Thyroid gland (tissue), 4 donors: Measurements from ENCODE around the gene NUDCD3. TPM values are rescaled to one million over a fixed set of nuclear protein-coding genes. Genes with fewer than 3 reads are reported as not detected.

Experiments
- DNase-seq, 2 donors: peaks; one replicate each; pipeline ENCODE4 v3.0.0-alpha.2; 2019
- H3K27ac ChIP-seq, 3 donors: fragments of 200-600 bp; sonication (generic); 1 replicate in 2 of 3; 2 replicates in 1 of 3; pipeline ENCODE4 v1.5.1; 2016 to 2019; ENCODE audit warnings: mild to moderate bottlenecking in 1 of 3, moderate library complexity in 1 of 3
- H3K27me3 ChIP-seq: fragments of 200-600 bp; sonication (generic); one replicate; pipeline ENCODE4 v1.5.1; 2019
- H3K36me3 ChIP-seq, 2 donors: fragments of 200-600 bp; sonication (generic); one replicate each; pipeline ENCODE4 v1.5.1; 2016 to 2019
- H3K4me1 ChIP-seq, 2 donors: fragments of 200-600 bp; sonication (generic); one replicate each; pipeline ENCODE4 v1.5.1; 2017 to 2019
- H3K4me3 ChIP-seq, 3 donors: fragments of 200-600 bp; sonication (generic); replicated peaks in 1 of 3; 1 replicate in 2 of 3; 2 replicates in 1 of 3; pipeline ENCODE4 v1.5.1; 2016; ENCODE audit warnings: mild to moderate bottlenecking in 1 of 3
- H3K9me3 ChIP-seq: fragments of 200-600 bp; sonication (generic); one replicate; pipeline ENCODE4 v1.5.1; 2017
- POLR2A ChIP-seq, 2 donors: fragments of 450-650 bp; IDR thresholded peaks; one replicate each; pipeline ENCODE4 v1.6.1; 2017; ENCODE audit warnings: antibody characterized with exemption in 2 of 2, mild to moderate bottlenecking in 2 of 2, moderate library complexity in 1 of 2
- WGBS, 2 donors: methylation state at CpG; one replicate each; pipeline ENCODE4 v1.1.5; 2017; 5-methylcytosine and 5-hydroxymethylcytosine counted together
- intact Hi-C: fragments of 100-400 bp; cut with DNase I; formaldehyde crosslinking; loops from one replicate; pipeline ENCODE4 v1.15.1; 2023
- total RNA-seq, 4 donors: library from RNA; depleted of rRNA; stranded (reverse); fragments of >200 nt; gene quantifications; one replicate each; pipeline ENCODE4 v1.2.3, GENCODE V29; 2016
- TF ChIP-seq, protein P1 (sequence below), 6 experiments: fragments of 200-600 bp in 3 of 6; fragments of 450-650 bp in 3 of 6; sonication (generic) in 3 of 6; IDR thresholded peaks; one replicate each; pipeline ENCODE4 v1.5.1; 2016 to 2019; ENCODE audit warnings: antibody characterized with exemption in 6 of 6, mild to moderate bottlenecking in 2 of 6, inconsistent platforms in 1 of 6, moderate library complexity in 1 of 6

Gene NUDCD3
- total RNA-seq, 4 donors from 2014 or later, result 41.4 to 76.9 (median 52.0) TPM

DNA sequence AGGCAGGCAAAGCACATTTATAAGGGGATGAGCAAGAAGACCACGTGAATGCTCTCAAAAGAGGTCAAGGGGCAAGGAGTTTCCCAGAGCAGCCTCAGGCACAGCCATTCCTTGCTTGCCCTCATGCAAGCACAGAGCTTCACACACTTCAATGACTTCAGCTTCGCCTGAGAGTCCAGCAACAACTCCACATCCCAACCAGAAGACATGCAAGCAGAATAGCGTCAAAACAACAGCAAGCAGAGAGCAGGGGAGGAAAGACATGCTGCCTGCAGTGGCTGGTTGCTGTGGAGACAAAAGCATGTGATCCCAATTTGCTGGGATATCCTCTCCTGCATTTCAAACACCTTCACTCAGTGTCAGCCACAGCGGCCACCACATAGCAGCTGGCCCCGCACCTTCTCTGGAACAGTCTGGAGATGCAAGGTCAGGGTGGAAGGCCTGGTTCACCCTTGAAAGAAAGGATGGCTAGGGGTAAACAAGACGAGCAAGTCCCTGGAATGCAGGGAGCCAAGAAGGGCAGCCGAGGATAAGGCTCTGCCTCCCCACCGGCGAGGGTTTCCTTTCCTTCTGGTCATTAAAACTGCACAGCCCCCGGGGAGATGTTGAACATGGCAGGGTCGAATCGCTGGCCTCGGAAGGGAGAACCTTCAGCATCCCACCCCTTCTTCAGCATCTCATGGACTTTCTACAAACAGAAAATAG, 104.9 kb downstream of the NUDCD3 start:
- H3K27ac ChIP-seq, result no peak overlapping the region
- H3K27me3 ChIP-seq, result no peaks in the 10 kb centered on the region
- H3K36me3 ChIP-seq, result peaks cover 20 to 22% of the 10 kb centered on the region in 2 donors
- no peaks in the 10 kb centered on the region for H3K9me3 ChIP-seq
- peak in 1 of 2 donors; percentile 12 for DNase-seq
- TF ChIP-seq, protein P1, sequence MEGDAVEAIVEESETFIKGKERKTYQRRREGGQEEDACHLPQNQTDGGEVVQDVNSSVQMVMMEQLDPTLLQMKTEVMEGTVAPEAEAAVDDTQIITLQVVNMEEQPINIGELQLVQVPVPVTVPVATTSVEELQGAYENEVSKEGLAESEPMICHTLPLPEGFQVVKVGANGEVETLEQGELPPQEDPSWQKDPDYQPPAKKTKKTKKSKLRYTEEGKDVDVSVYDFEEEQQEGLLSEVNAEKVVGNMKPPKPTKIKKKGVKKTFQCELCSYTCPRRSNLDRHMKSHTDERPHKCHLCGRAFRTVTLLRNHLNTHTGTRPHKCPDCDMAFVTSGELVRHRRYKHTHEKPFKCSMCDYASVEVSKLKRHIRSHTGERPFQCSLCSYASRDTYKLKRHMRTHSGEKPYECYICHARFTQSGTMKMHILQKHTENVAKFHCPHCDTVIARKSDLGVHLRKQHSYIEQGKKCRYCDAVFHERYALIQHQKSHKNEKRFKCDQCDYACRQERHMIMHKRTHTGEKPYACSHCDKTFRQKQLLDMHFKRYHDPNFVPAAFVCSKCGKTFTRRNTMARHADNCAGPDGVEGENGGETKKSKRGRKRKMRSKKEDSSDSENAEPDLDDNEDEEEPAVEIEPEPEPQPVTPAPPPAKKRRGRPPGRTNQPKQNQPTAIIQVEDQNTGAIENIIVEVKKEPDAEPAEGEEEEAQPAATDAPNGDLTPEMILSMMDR (IDR thresholded peaks at IDR 0.05), result no peak
- no peak for TF ChIP-seq POLR2A (IDR thresholded peaks at IDR 0.05)
- peaks cover 0 to 14% of the 10 kb centered on the region in 2 donors for H3K4me1 ChIP-seq
- H3K4me3 ChIP-seq, result no peak overlapping the region
- 75 to 85% methylated on average over 12 to 13 of the region's 13 CpGs for WGBS, 2 donors
- intact Hi-C loops, result no loop called here

DNA sequence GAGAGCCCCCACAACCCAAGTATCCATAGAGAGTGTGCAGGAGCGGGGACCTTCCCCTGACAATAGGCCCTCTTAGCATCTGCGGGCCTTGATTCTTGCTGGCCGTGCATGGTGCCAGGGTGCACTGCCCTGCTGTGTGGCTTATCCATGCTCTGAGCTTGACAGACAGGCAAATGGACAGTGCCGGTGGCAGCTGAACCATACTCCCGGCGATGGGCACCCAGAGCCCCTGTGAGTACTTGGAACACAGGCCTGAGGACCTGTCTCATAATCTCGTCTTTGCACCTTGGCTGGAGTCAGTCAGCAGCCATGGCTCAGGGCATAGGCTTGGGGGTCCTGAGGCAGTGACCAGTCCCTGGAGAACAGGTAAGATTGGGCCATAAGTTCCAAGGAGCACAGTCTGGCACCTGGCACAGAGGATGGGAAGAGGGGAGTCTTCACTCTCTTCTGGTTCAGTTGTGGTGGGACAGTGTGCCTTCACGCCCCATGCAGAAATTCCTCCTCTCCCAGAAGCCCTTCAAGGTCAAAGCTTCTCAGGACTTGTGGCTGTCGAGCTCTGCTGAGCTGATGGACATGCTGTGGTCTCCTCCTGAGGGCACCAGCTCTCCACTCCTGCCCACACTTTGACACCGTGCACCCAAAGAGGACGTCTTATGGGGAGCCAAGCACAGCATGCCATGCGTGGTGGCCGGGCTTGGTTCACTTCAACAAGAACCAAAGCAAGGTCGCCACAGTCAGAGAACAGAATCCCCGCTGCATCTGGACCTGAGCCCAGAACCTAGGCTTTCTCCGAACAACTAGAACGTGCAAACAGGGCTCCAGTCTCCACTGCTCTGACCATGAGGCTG, 105.6 kb downstream of the NUDCD3 start:
- no peaks in the 10 kb centered on the region for H3K27me3 ChIP-seq
- WGBS, 2 donors, result 86 to 91% methylated on average over 10 to 15 of the region's 17 CpGs
- peak; percentile 41 to 44 for DNase-seq

DNA sequence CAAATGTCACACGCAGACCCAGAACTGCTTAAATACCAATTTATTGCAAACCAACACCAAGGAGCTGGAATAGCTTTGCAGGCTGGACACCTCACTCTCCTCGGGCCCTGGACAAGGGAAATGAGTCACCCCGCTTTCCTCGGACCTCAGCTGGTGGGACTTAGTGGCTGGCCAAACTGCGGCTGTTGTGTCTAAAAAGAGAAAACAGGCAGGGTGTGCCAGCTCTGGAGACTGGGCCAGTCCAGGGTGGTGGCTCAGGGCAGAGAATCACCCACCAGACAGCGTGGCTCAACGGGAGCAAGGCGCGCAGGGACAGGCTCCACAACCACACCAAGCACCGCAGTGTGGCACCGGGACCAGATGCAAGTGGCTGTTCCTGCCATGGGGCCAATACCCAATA, 106.9 kb downstream of the NUDCD3 start:
- H3K4me3 ChIP-seq, result no peak overlapping the region
- H3K4me1 ChIP-seq, result peaks cover 0 to 18% of the 10 kb centered on the region in 2 donors
- H3K27ac ChIP-seq, result no peak overlapping the region
- intact Hi-C loops, result no loop called here
- 81 to 91% methylated on average over 10 to 11 of the region's 11 CpGs for WGBS, 2 donors
- peaks cover 6 to 12% of the 10 kb centered on the region in 2 donors for H3K36me3 ChIP-seq
- TF ChIP-seq, protein P1 (IDR thresholded peaks at IDR 0.05), result no peak
- no peak for TF ChIP-seq POLR2A (IDR thresholded peaks at IDR 0.05)
- H3K27me3 ChIP-seq, result no peaks in the 10 kb centered on the region
- no peaks in the 10 kb centered on the region for H3K9me3 ChIP-seq
- DNase-seq, result no peak

More for the DNA sequence above, 105.6 kb downstream of the NUDCD3 start:
- H3K9me3 ChIP-seq, result no peaks in the 10 kb centered on the region
- intact Hi-C loops, result no loop called here
- H3K36me3 ChIP-seq, result peaks cover 18 to 20% of the 10 kb centered on the region in 2 donors
- TF ChIP-seq, protein P1 (IDR thresholded peaks at IDR 0.05), result no peak
- TF ChIP-seq POLR2A (IDR thresholded peaks at IDR 0.05), result no peak
- H3K4me3 ChIP-seq, result no peak overlapping the region
- peaks cover 0 to 14% of the 10 kb centered on the region in 2 donors for H3K4me1 ChIP-seq
- H3K27ac ChIP-seq, result no peak overlapping the region

DNA sequence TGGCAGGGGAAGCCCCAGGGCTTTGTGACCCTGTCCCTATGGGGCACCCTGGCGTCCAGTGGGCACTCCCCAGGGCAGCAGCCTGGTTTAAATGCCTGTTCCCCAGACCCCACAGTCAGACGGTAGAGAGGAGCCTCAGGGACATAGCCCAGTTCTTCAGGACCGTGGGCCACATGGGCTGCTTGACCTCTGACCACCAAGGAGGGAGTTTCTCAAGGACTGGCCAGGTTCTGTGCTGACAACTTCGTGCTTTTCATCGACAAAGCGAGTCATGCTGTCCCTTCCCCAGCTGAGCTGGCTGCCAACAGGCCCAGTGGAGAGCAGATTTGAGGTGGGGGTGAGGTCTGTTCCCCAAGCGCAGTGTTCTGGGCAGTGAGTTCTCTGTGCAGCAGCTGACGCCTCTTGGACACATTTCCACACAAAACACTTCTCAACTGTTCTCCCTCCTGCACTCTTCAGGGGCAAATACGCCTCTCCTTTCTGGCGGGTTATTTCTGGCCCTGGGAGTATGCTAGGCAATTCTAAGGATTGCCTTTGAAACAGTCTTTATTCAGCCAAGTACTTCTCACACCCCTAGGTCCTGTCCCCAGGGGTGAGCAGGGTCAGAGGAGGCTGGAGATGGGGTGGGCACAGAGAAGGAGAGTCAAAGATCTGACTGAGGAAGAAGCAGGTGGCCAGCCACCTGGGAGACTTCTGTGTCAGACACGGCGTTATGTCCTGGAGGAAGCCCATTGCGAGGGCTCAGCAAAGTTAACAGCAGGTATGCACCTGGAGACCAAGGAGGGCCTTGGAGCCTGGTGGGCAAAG, 107.8 kb downstream of the NUDCD3 start:
- H3K4me1 ChIP-seq, result peaks cover 0 to 18% of the 10 kb centered on the region in 2 donors
- no peaks in the 10 kb centered on the region for H3K27me3 ChIP-seq
- H3K9me3 ChIP-seq, result no peaks in the 10 kb centered on the region
- H3K27ac ChIP-seq, result no peak overlapping the region
- intact Hi-C loops, result no loop called here
- 88 to 91% methylated on average over 8 to 13 of the region's 13 CpGs for WGBS, 2 donors
- TF ChIP-seq POLR2A (IDR thresholded peaks at IDR 0.05), result no peak
- TF ChIP-seq, protein P1 (IDR thresholded peaks at IDR 0.05), result no peak
- H3K36me3 ChIP-seq, result peaks cover 4 to 7% of the 10 kb centered on the region in 2 donors
- no peak for DNase-seq
- H3K4me3 ChIP-seq, result no peak overlapping the region
